ENCODE results near the gene TIAM1. TPM values are rescaled to one million over a fixed set of nuclear protein-coding genes. Genes with fewer than 3 reads are reported as not detected.
A peak's percentile ranks its signal among the peaks of the same experiment; 100 is the strongest.

Gene TIAM1
- total and polyA plus RNA-seq, 11 donors, result 0.31 to 9.4 (median 1.1) TPM

DNA sequence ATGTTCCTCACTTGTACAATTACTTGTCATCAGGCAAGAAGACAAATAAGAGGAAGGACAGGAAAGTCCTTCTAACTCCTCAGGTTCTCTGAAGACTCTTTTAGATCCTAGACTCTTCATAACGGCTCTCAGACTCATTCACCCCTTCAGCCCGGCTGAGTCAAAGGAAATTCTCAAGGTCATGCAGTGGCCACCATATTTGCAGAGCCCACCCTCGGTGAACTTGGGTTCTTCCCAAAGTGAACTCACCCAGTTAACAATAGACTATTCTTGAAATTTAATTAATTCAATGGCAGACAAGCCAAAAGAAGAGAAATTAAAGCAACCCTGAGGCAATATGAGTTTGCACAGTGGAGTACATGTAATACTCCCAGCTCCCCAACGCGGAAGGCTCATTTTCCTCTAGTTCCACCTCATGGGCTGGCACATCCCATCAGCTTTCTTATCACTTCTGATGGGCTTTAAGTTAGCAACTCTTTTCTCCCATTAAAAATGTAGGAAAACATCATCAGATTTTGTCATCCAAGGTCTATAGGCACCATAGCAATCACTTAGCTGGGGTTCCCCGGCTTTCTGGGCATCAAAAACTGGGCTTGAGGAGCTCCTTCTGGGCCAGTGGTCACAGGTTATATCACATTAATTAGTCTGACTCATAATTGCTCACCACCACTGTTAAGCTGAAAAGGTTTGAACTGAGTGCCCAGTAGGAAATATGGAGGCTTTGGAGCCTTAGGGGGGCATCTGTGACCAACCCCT, 27.8 kb upstream of the TIAM1 start:
- Histone ChIP-seq H3K36me3 (no peaks in the 10 kb centered on the region), H3K4me1 (peaks cover 0 to 17% (median 0%) of the 10 kb centered on the region in 12 donors), H3K27ac (peak overlapping the region in 4 of 12 donors; percentile 8 to 42 (median 26)), H3K9me3 (no peaks in the 10 kb centered on the region), H3K27me3 (peaks cover 0 to 7% (median 0%) of the 10 kb centered on the region in 9 donors), H3K4me3 (no peak overlapping the region)
- no peak for DNase-seq
- 66 to 80% (median 76%) methylated on average over 6 of the region's 6 CpGs for WGBS, 4 donors
- TF ChIP-seq, protein P1, sequence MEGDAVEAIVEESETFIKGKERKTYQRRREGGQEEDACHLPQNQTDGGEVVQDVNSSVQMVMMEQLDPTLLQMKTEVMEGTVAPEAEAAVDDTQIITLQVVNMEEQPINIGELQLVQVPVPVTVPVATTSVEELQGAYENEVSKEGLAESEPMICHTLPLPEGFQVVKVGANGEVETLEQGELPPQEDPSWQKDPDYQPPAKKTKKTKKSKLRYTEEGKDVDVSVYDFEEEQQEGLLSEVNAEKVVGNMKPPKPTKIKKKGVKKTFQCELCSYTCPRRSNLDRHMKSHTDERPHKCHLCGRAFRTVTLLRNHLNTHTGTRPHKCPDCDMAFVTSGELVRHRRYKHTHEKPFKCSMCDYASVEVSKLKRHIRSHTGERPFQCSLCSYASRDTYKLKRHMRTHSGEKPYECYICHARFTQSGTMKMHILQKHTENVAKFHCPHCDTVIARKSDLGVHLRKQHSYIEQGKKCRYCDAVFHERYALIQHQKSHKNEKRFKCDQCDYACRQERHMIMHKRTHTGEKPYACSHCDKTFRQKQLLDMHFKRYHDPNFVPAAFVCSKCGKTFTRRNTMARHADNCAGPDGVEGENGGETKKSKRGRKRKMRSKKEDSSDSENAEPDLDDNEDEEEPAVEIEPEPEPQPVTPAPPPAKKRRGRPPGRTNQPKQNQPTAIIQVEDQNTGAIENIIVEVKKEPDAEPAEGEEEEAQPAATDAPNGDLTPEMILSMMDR (IDR thresholded peaks at IDR 0.05), result no peak
- no peak for TF ChIP-seq POLR2A (IDR thresholded peaks at IDR 0.05)
- intact Hi-C loops (cut with DNase I), result no loop called here
- no peak for ATAC-seq

DNA sequence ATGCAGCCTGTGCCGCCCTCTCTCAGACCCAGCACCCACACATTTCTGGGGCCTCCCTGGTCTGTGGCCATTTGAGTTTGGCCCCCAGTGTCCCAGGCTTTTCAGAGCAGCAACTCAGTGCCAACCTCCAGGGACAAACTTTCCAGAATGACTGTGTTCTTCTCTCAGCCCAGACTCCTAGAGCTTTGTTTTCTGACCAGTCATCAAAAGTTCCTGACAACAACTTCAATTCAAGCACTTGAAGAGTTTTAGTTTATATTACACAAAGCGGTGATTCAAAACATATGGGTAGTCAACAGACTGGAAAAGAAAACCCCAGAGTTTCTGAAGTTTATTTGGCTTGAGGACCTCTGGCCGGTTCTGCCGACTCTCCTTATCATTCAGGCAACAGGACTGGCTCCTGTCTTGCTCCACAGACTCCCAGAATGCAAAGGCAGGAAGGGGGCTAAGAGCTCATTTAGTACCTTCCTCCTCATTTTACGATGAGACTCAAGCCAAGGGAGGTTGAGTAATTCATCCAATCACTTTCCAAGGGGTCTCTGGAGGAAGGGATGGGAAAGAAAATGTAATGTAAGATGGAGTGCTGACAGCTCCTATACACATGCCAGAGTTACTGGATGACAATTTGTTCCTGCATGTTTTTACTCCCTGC, 27.0 kb upstream of the TIAM1 start:
- peak in 2 of 5 donors; percentile 27 to 42 for DNase-seq
- Histone ChIP-seq H3K4me1 (peaks cover 0 to 17% (median 0%) of the 10 kb centered on the region in 12 donors), H3K36me3 (no peaks in the 10 kb centered on the region), H3K4me3 (no peak overlapping the region), H3K9me3 (no peaks in the 10 kb centered on the region), H3K27me3 (peaks cover 0 to 7% (median 0%) of the 10 kb centered on the region in 9 donors), H3K27ac (peak overlapping the region in 6 of 12 donors; percentile 15 to 42 (median 38))
- WGBS, 4 donors, result 39 to 44% (median 42%) methylated on average over 5 of the region's 5 CpGs
- intact Hi-C loops (cut with DNase I), result no loop called here
- ATAC-seq, result peak; percentile 61 to 82 (median 71)
- TF ChIP-seq, protein P1 (IDR thresholded peaks at IDR 0.05), result no peak
- TF ChIP-seq POLR2A (IDR thresholded peaks at IDR 0.05), result no peak

DNA sequence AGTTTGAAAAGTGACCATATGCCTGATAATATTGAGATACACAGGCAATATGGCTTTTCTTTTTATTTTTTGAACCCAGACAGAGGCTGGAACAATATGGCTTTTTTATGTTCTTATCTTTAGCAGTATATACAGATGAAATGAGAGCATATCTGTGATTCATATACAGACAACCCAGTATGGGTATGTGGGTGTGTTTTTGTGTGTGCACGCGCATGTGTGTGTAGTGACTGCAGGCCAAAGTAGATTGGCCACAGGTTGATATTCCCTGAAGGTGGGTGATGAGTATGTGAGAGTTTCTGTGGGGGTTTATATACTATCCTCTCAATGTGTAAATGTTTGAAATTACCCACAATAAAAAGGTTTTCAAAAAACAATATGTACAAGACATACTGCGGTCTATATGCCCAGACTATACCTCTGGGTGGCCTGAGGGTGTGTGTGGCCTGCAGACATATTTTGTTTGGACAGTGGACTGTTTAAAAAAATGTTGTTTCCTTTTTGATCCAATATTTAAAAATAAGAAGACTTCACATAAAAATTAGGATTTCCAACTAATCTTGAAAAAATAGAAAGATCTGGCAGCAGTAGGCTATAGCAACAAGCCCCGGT, 26.3 kb upstream of the TIAM1 start:
- Histone ChIP-seq H3K9me3 (no peaks in the 10 kb centered on the region), H3K4me3 (no peak overlapping the region), H3K4me1 (peaks cover 0 to 17% (median 0%) of the 10 kb centered on the region in 12 donors), H3K27ac (peak overlapping the region in 6 of 12 donors; percentile 15 to 42 (median 38)), H3K36me3 (no peaks in the 10 kb centered on the region), H3K27me3 (peaks cover 0 to 7% (median 0%) of the 10 kb centered on the region in 9 donors)
- intact Hi-C loops (cut with DNase I), result no loop called here
- WGBS, 4 donors, result 80 to 89% (median 84%) methylated on average over 4 of the region's 4 CpGs
- TF ChIP-seq POLR2A (IDR thresholded peaks at IDR 0.05), result no peak
- TF ChIP-seq, protein P1 (IDR thresholded peaks at IDR 0.05), result no peak
- DNase-seq (no peak), ATAC-seq (no peak)

DNA sequence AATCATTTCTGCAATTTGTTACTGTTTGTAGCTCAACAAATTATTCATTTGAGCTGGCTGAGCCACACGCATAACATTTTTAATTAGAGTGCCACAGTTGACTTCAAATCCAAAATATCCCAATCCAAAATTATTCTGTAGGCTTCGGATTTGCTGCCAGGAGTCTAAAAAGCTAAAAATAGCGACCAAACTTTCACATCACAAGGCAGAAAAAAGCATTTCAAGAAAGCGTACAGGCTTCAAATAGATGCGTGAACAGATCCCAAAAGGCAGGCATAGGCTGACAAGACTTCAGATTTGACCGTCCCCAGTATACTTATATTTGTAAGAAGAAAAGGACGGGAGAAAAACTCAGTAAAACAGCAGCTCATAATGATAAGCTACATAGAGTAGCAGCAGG, 24.3 kb upstream of the TIAM1 start:
- WGBS, 4 donors, result 75 to 82% (median 78%) methylated on average over 7 of the region's 7 CpGs
- Histone ChIP-seq H3K36me3 (no peaks in the 10 kb centered on the region), H3K4me3 (no peak overlapping the region), H3K27me3 (peaks cover 0 to 7% (median 0%) of the 10 kb centered on the region in 9 donors), H3K4me1 (peaks cover 0 to 17% (median 0%) of the 10 kb centered on the region in 12 donors), H3K9me3 (no peaks in the 10 kb centered on the region), H3K27ac (no peak overlapping the region)
- DNase-seq (no peak), ATAC-seq (no peak)
- TF ChIP-seq, protein P1 (IDR thresholded peaks at IDR 0.05), result no peak
- no peak for TF ChIP-seq POLR2A (IDR thresholded peaks at IDR 0.05)
- intact Hi-C loops (cut with DNase I), result no loop called here

Measured in heart left ventricle (tissue), 16 donors.